Stimulated activated CD4-positive, alpha-beta T cell treated with anti-CD3 and anti-CD28 coated beads, Interleukin-1b, Interleukin-23, amount 100 ng/mL, for 24 hours (primary cell): ENCODE measurements around the gene ZBTB42.
"Not testable (repeated sequence)": the region's sequence is repeated elsewhere in the genome, so short reads cannot be mapped to it uniquely, and the experiment has no call there.

Experiments
- DNase-seq, 4 experiments: peaks; one replicate each; pipeline ENCODE4 v3.0.0-alpha.2; 2020; ENCODE audit warnings: low read depth in 4 of 4, low spot score in 1 of 4

Gene ZBTB42

GRCh38 chr14:104806625-104807465, 5.9 kb downstream of the ZBTB42 start:
- DNase-seq = no peak

- no peak for DNase-seq
These were observed 7.6 kb downstream of the ZBTB42 start for GRCh38 chr14:104808456-104808855.

GRCh38 chr14:104810316-104810715, 9.4 kb downstream of the ZBTB42 start:
- no peak for DNase-seq

- DNase-seq = no peak
These were observed 12.4 kb downstream of the ZBTB42 start for GRCh38 chr14:104813286-104813685.

- DNase-seq = not testable (repeated sequence)
These were observed 13.8 kb downstream of the ZBTB42 start for GRCh38 chr14:104814701-104815100.

- DNase-seq = no peak
These were observed 15.6 kb downstream of the ZBTB42 start for GRCh38 chr14:104816616-104816884.

GRCh38 chr14:104817930-104818713, 17.2 kb downstream of the ZBTB42 start:
- no peak for DNase-seq

- no peak for DNase-seq
These were observed 17.8 kb downstream of the ZBTB42 start for GRCh38 chr14:104818714-104819161.

GRCh38 chr14:104819361-104819781, 18.5 kb downstream of the ZBTB42 start:
- no peak for DNase-seq

GRCh38 chr14:104820669-104821228, 19.8 kb downstream of the ZBTB42 start:
- DNase-seq = no peak

- no peak for DNase-seq
These were observed 20.5 kb downstream of the ZBTB42 start for GRCh38 chr14:104821229-104821945.

- DNase-seq = no peak
These were observed 21.2 kb downstream of the ZBTB42 start for GRCh38 chr14:104821971-104822608.

- no peak for DNase-seq
These were observed 22.1 kb downstream of the ZBTB42 start for GRCh38 chr14:104822821-104823615.

- DNase-seq = no peak
These were observed 23.6 kb downstream of the ZBTB42 start for GRCh38 chr14:104824353-104824997.

- DNase-seq = peak; percentile 90 to 98 (median 94)
These were observed 25.4 kb downstream of the ZBTB42 start for GRCh38 chr14:104826189-104826860.

GRCh38 chr14:104826861-104827176, 25.9 kb downstream of the ZBTB42 start:
- no peak for DNase-seq

- DNase-seq = peak in 2 of 4 experiments; percentile 32 to 50
These were observed 26.5 kb downstream of the ZBTB42 start for GRCh38 chr14:104827177-104828055.

- DNase-seq = no peak
These were observed 29.9 kb downstream of the ZBTB42 start for GRCh38 chr14:104830781-104831180.
